ENCODE results near the gene ARSK. TPM values are rescaled to one million over a fixed set of nuclear protein-coding genes. Genes with fewer than 3 reads are reported as not detected.

Gene ARSK
- total and polyA plus RNA-seq, 2 of the 13 experiments (the other 11 are each of a cell fraction or from before 2014, with no cell fraction given) = 7.9 TPM

DNA sequence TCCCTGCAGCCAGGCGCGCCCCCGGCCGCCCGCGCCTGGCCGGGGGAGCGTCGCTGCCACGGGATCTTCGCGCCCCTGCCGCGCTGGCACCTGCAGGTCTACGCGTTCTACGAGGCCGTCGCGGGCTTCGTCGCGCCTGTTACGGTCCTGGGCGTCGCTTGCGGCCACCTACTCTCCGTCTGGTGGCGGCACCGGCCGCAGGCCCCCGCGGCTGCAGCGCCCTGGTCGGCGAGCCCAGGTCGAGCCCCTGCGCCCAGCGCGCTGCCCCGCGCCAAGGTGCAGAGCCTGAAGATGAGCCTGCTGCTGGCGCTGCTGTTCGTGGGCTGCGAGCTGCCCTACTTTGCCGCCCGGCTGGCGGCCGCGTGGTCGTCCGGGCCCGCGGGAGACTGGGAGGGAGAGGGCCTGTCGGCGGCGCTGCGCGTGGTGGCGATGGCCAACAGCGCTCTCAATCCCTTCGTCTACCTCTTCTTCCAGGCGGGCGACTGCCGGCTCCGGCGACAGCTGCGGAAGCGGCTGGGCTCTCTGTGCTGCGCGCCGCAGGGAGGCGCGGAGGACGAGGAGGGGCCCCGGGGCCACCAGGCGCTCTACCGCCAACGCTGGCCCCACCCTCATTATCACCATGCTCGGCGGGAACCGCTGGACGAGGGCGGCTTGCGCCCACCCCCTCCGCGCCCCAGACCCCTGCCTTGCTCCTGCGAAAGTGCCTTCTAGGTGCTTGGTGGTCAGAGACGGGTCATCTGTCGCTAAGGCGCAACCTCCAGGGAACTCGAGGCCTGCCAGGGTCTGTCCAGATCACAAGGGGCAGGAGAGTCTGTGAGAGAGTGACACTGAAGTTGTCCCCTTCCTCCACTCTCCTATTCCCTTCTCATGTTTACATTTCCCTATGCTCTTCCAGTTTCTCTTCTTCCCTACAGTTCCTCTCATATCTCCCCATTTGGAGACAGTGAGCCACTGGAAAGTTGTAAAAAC lies 66.3 kb downstream of the ARSK start (continued):
- no peak for TF ChIP-seq GZF1 (CRISPR knock-in tag; IDR thresholded peaks at IDR 0.05)
- TF ChIP-seq FLYWCH1 (CRISPR knock-in tag; IDR thresholded peaks at IDR 0.05) = peak; percentile 33; the same call in 1 of the 2 replicates
- TF ChIP-seq, protein P1, sequence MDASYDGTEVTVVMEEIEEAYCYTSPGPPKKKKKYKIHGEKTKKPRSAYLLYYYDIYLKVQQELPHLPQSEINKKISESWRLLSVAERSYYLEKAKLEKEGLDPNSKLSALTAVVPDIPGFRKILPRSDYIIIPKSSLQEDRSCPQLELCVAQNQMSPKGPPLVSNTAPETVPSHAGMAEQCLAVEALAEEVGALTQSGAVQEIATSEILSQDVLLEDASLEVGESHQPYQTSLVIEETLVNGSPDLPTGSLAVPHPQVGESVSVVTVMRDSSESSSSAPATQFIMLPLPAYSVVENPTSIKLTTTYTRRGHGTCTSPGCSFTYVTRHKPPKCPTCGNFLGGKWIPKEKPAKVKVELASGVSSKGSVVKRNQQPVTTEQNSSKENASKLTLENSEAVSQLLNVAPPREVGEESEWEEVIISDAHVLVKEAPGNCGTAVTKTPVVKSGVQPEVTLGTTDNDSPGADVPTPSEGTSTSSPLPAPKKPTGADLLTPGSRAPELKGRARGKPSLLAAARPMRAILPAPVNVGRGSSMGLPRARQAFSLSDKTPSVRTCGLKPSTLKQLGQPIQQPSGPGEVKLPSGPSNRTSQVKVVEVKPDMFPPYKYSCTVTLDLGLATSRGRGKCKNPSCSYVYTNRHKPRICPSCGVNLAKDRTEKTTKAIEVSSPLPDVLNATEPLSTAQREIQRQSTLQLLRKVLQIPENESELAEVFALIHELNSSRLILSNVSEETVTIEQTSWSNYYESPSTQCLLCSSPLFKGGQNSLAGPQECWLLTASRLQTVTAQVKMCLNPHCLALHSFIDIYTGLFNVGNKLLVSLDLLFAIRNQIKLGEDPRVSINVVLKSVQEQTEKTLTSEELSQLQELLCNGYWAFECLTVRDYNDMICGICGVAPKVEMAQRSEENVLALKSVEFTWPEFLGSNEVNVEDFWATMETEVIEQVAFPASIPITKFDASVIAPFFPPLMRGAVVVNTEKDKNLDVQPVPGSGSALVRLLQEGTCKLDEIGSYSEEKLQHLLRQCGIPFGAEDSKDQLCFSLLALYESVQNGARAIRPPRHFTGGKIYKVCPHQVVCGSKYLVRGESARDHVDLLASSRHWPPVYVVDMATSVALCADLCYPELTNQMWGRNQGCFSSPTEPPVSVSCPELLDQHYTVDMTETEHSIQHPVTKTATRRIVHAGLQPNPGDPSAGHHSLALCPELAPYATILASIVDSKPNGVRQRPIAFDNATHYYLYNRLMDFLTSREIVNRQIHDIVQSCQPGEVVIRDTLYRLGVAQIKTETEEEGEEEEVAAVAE (CRISPR knock-in tag; IDR thresholded peaks at IDR 0.05; ENCODE audit: borderline replicate concordance) = no peak
- TF ChIP-seq, protein P2, sequence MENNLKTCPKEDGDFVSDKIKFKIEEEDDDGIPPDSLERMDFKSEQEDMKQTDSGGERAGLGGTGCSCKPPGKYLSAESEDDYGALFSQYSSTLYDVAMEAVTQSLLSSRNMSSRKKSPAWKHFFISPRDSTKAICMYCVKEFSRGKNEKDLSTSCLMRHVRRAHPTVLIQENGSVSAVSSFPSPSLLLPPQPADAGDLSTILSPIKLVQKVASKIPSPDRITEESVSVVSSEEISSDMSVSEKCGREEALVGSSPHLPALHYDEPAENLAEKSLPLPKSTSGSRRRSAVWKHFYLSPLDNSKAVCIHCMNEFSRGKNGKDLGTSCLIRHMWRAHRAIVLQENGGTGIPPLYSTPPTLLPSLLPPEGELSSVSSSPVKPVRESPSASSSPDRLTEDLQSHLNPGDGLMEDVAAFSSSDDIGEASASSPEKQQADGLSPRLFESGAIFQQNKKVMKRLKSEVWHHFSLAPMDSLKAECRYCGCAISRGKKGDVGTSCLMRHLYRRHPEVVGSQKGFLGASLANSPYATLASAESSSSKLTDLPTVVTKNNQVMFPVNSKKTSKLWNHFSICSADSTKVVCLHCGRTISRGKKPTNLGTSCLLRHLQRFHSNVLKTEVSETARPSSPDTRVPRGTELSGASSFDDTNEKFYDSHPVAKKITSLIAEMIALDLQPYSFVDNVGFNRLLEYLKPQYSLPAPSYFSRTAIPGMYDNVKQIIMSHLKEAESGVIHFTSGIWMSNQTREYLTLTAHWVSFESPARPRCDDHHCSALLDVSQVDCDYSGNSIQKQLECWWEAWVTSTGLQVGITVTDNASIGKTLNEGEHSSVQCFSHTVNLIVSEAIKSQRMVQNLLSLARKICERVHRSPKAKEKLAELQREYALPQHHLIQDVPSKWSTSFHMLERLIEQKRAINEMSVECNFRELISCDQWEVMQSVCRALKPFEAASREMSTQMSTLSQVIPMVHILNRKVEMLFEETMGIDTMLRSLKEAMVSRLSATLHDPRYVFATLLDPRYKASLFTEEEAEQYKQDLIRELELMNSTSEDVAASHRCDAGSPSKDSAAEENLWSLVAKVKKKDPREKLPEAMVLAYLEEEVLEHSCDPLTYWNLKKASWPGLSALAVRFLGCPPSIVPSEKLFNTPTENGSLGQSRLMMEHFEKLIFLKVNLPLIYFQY (CRISPR knock-in tag; IDR thresholded peaks at IDR 0.05; ENCODE audit: borderline replicate concordance) = no peak
- TF ChIP-seq NFE2 (CRISPR knock-in tag; IDR thresholded peaks at IDR 0.05) = no peak
- no peak for TF ChIP-seq ZFAT (CRISPR knock-in tag; conservative IDR thresholded peaks at IDR 0.05)
- TF ChIP-seq FOXK1 (CRISPR knock-in tag; IDR thresholded peaks at IDR 0.05; ENCODE audit: borderline replicate concordance, low read depth) = no peak
- 0 out of 2 replicates have a peak, but pooled peaks have one; percentile 43 for TF ChIP-seq REL (CRISPR knock-in tag; conservative IDR thresholded peaks at IDR 0.05)
- TF ChIP-seq, protein P3, sequence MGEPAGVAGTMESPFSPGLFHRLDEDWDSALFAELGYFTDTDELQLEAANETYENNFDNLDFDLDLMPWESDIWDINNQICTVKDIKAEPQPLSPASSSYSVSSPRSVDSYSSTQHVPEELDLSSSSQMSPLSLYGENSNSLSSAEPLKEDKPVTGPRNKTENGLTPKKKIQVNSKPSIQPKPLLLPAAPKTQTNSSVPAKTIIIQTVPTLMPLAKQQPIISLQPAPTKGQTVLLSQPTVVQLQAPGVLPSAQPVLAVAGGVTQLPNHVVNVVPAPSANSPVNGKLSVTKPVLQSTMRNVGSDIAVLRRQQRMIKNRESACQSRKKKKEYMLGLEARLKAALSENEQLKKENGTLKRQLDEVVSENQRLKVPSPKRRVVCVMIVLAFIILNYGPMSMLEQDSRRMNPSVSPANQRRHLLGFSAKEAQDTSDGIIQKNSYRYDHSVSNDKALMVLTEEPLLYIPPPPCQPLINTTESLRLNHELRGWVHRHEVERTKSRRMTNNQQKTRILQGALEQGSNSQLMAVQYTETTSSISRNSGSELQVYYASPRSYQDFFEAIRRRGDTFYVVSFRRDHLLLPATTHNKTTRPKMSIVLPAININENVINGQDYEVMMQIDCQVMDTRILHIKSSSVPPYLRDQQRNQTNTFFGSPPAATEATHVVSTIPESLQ (CRISPR knock-in tag; conservative IDR thresholded peaks at IDR 0.05) = no peak
- TF ChIP-seq JUND (CRISPR knock-in tag; IDR thresholded peaks at IDR 0.05) = peak; percentile 22; the same call in 1 of the 2 replicates
- TF ChIP-seq ZNF34 (CRISPR knock-in tag; IDR thresholded peaks at IDR 0.05; ENCODE audit: borderline replicate concordance) = no peak
- TF ChIP-seq ZNF841 (CRISPR knock-in tag; IDR thresholded peaks at IDR 0.05; ENCODE audit: borderline replicate concordance) = peak; percentile 92
- TF ChIP-seq ZNF878 (CRISPR knock-in tag; IDR thresholded peaks at IDR 0.05) = no peak
- TF ChIP-seq, protein P4, sequence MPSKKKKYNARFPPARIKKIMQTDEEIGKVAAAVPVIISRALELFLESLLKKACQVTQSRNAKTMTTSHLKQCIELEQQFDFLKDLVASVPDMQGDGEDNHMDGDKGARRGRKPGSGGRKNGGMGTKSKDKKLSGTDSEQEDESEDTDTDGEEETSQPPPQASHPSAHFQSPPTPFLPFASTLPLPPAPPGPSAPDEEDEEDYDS (CRISPR knock-in tag; IDR thresholded peaks at IDR 0.05) = no peak
- no peak for TF ChIP-seq MYNN (CRISPR knock-in tag; IDR thresholded peaks at IDR 0.05; ENCODE audit: low read depth)
- no peak for TF ChIP-seq PAWR (CRISPR knock-in tag; IDR thresholded peaks at IDR 0.05; ENCODE audit: borderline replicate concordance)
- TF ChIP-seq KMT2B (CRISPR knock-in tag; IDR thresholded peaks at IDR 0.05) = no peak

All from HepG2 (cell line).